HepG2 (cell line): Measurements from ENCODE around the gene SYNJ2. TPM values are rescaled to one million over a fixed set of nuclear protein-coding genes. Genes with fewer than 3 reads are reported as not detected.
A peak's percentile ranks its signal among the peaks of the same experiment; 100 is the strongest.

Experiments
- CENPX ChIP-seq: sonication (generic); formaldehyde crosslinking; IDR thresholded peaks from 2 replicates; pipeline ENCODE4 v1.9.0; 2021; ENCODE audit warnings: mild to moderate bottlenecking, missing genetic modification reagents, moderate library complexity
- DRAP1 ChIP-seq: IDR thresholded peaks from 2 replicates; pipeline ENCODE4 v1.6.1; 2016; ENCODE audit warnings: missing genetic modification reagents, missing compliant biosample characterization
- GTF2F1 ChIP-seq: fragments of 150-350 bp; IDR thresholded peaks from 2 replicates; pipeline ENCODE4 v1.6.1; 2014; ENCODE audit warnings: low read length
- HNRNPL ChIP-seq: fragments of 200-400 bp; formaldehyde crosslinking; IDR thresholded peaks from 2 replicates; pipeline ENCODE4 v1.6.1; 2017; ENCODE audit warnings: mild to moderate bottlenecking, low read depth, low read length
- IKZF5 ChIP-seq: IDR thresholded peaks from 2 replicates; pipeline ENCODE4 v1.6.1; 2018; ENCODE audit warnings: missing genetic modification reagents, mild to moderate bottlenecking, missing compliant biosample characterization
- NFKB2 ChIP-seq: sonication (generic); formaldehyde crosslinking; IDR thresholded peaks from 2 replicates; pipeline ENCODE4 v1.4.0; 2020; ENCODE audit warnings: missing genetic modification reagents, borderline replicate concordance
- NR2F1 ChIP-seq, 2 experiments: fragments of 450-650 bp in 1 of 2; formaldehyde crosslinking in 1 of 2; IDR thresholded peaks; 2 replicates each; pipeline versions ENCODE4 v1.5.0 to v1.6.1; 2016 to 2020; ENCODE audit warnings: mild to moderate bottlenecking in 1 of 2, missing compliant biosample characterization in 1 of 2, missing genetic modification reagents in 1 of 2, moderate library complexity in 1 of 2
- POGZ ChIP-seq: sonication (generic); formaldehyde crosslinking; IDR thresholded peaks from 2 replicates; pipeline ENCODE4 v1.4.0; 2020; ENCODE audit warnings: mild to moderate bottlenecking, missing genetic modification reagents
- PRDM4 ChIP-seq: sonication (generic); formaldehyde crosslinking; IDR thresholded peaks from 2 replicates; pipeline ENCODE4 v1.9.0; 2021; ENCODE audit warnings: missing genetic modification reagents, borderline replicate concordance
- SMAD1 ChIP-seq: sonication (generic); formaldehyde crosslinking; IDR thresholded peaks from 2 replicates; pipeline ENCODE4 v1.4.0; 2020; ENCODE audit warnings: missing genetic modification reagents, low read depth, mild to moderate bottlenecking, borderline replicate concordance
- SOX13 ChIP-seq, 3 experiments: fragments of 450-650 bp in 1 of 3; sonication (generic) in 1 of 3; formaldehyde crosslinking in 1 of 3; IDR thresholded peaks in 2 of 3; conservative IDR thresholded peaks in 1 of 3; 2 replicates each; pipeline versions ENCODE4 v1.5.0 to v1.6.1; 2016 to 2020; ENCODE audit warnings: antibody characterized with exemption in 1 of 3, mild to moderate bottlenecking in 1 of 3, missing compliant biosample characterization in 1 of 3, missing genetic modification reagents in 1 of 3, moderate library complexity in 1 of 3
- SRSF1 ChIP-seq: fragments of 200-400 bp; formaldehyde crosslinking; optimal IDR thresholded peaks from 2 replicates; pipeline ENCODE3; 2017; ENCODE audit warnings: mild to moderate bottlenecking, low read depth, low read length, moderate library complexity
- WIZ ChIP-seq: sonication (generic); formaldehyde crosslinking; IDR thresholded peaks from 2 replicates; pipeline ENCODE4 v1.5.1; 2020; ENCODE audit warnings: mild to moderate bottlenecking, missing genetic modification reagents
- YEATS2 ChIP-seq: sonication (generic); formaldehyde crosslinking; IDR thresholded peaks from 2 replicates; pipeline ENCODE4 v1.4.0; 2020; ENCODE audit warnings: missing genetic modification reagents, borderline replicate concordance
- ZBTB14 ChIP-seq: sonication (generic); formaldehyde crosslinking; IDR thresholded peaks from 2 replicates; pipeline ENCODE4 v1.4.0; 2020; ENCODE audit warnings: missing genetic modification reagents
- ZBTB34 ChIP-seq: sonication (generic); formaldehyde crosslinking; IDR thresholded peaks from 2 replicates; pipeline ENCODE4 v1.8.0; 2022; ENCODE audit warnings: mild to moderate bottlenecking, missing genetic modification reagents
- ZNF629 ChIP-seq: sonication (generic); formaldehyde crosslinking; conservative IDR thresholded peaks from 2 replicates; pipeline ENCODE4 v1.5.0; 2020; ENCODE audit warnings: missing genetic modification reagents
- ZNF770 ChIP-seq: sonication (generic); formaldehyde crosslinking; IDR thresholded peaks from 2 replicates; pipeline ENCODE4 v1.5.0; 2020; ENCODE audit warnings: mild to moderate bottlenecking, missing genetic modification reagents
- polyA plus RNA-seq, 8 experiments: library from polyadenylated mRNA; depleted of rRNA in 3 of 8; stranded (reverse) in 7 of 8; unstranded in 1 of 8; fragments of >200 nt; fragmentation: Illumina TruSeq in 4 of 8; extraction: Trizol in 4 of 8; gene quantifications; 2 replicates each; pipeline versions ENCODE4 v1.2.1 to v1.2.3, GENCODE V29; 2011 to 2016; ENCODE audit warnings: low read depth in 4 of 8, missing spikeins in 1 of 8, mixed read lengths in 1 of 8; ENCODE audit not compliant: insufficient read depth in 1 of 8
- total RNA-seq, 5 experiments: library from RNA; depleted of rRNA; stranded (reverse); fragments of >200 nt; fragmentation: Illumina TruSeq; extraction: Trizol; gene quantifications; 2 replicates each; pipeline ENCODE4 v1.2.3, GENCODE V29; 2016; ENCODE audit warnings: low read depth in 1 of 5

SYNJ2 gene
- total and polyA plus RNA-seq, 2 of the 13 experiments (the other 11 are each of a cell fraction or from before 2014, with no cell fraction given) = 39.1 to 57.6 TPM

- TF ChIP-seq HNRNPL = 0 out of 2 replicates have a peak, but pooled peaks have one; percentile 43
- peak; percentile 82; the same call in 1 of the 2 replicates for TF ChIP-seq NFKB2 (CRISPR knock-in tag)
- no peak for TF ChIP-seq NR2F1 (CRISPR knock-in tag; IDR thresholded peaks at IDR 0.05)
- no peak for TF ChIP-seq ZBTB34
- TF ChIP-seq SOX13 (IDR thresholded peaks at IDR 0.05) = no peak
- peak in 1 of 2 experiments; percentile 47; a peak in 1 of 4 replicates for TF ChIP-seq SOX13 (CRISPR knock-in tag; conservative IDR thresholded peaks at IDR 0.05 in 1 of 2, IDR thresholded peaks at IDR 0.05 in 1 of 2)
- TF ChIP-seq GTF2F1 = no peak
- no peak for TF ChIP-seq CENPX (CRISPR knock-in tag)
- TF ChIP-seq ZNF629 = no peak
- TF ChIP-seq IKZF5 = no peak
- no peak for TF ChIP-seq PRDM4 (CRISPR knock-in tag)
- TF ChIP-seq YEATS2 (CRISPR knock-in tag) = peak; percentile 53; the same call in 1 of the 2 replicates
- TF ChIP-seq ZBTB14 (CRISPR knock-in tag) = no peak
- TF ChIP-seq SMAD1 = 0 out of 2 replicates have a peak, but pooled peaks have one; percentile 39
- no peak for TF ChIP-seq WIZ (CRISPR knock-in tag)
- peak; percentile 45; the same call in 1 of the 2 replicates for TF ChIP-seq POGZ (CRISPR knock-in tag)
- TF ChIP-seq ZNF770 (CRISPR knock-in tag) = 0 out of 2 replicates have a peak, but pooled peaks have one; percentile 14
- 0 out of 2 replicates have a peak, but pooled peaks have one; percentile 23 for TF ChIP-seq DRAP1 (CRISPR knock-in tag)
- peak; percentile 37 for TF ChIP-seq SRSF1
These were observed 44.6 kb downstream of the SYNJ2 start (continued) for GRCh38 chr6:158026054-158026900.
